Measurements from ENCODE around the gene EIF2B4. TPM values are rescaled to one million over a fixed set of nuclear protein-coding genes. Genes with fewer than 3 reads are reported as not detected.

EIF2B4 gene
- total and polyA plus RNA-seq, 2 donors = 30.5 to 56.0 TPM

GRCh38 chr2:27400348-27401135 lies 30.4 kb upstream of the EIF2B4 start:
- H3K27ac ChIP-seq (ENCODE audit: low read depth in 1 of 2, low read length in 1 of 2) = no peak overlapping the region
- 98% methylated on average over 2 of the region's 2 CpGs for WGBS
- H3K4me1 ChIP-seq (ENCODE audit: control insufficient read depth in 2 of 2, insufficient read depth in 2 of 2, low read length in 2 of 2) = no peaks in the 10 kb centered on the region
- H3K36me3 ChIP-seq (ENCODE audit: control insufficient read depth in 2 of 2, insufficient read depth in 2 of 2, low read length in 1 of 2) = peaks cover 7 to 15% of the 10 kb centered on the region in 2 donors
- no peak for DNase-seq (ENCODE audit: low read depth in 6 of 9, low spot score in 9 of 9)
- H3K4me3 ChIP-seq (ENCODE audit: low read length in 2 of 2) = no peak overlapping the region
- H3K9me3 ChIP-seq (ENCODE audit: control insufficient read depth in 2 of 2, insufficient read depth in 1 of 2, low read length in 1 of 2) = no peaks in the 10 kb centered on the region
- no peaks in the 10 kb centered on the region for H3K27me3 ChIP-seq (ENCODE audit: control insufficient read depth in 2 of 2, insufficient read depth in 1 of 2, low read length in 1 of 2)

GRCh38 chr2:27398962-27399361 lies 28.8 kb upstream of the EIF2B4 start:
- H3K9me3 ChIP-seq (ENCODE audit: control insufficient read depth in 2 of 2, insufficient read depth in 1 of 2, low read length in 1 of 2) = no peaks in the 10 kb centered on the region
- H3K27me3 ChIP-seq (ENCODE audit: control insufficient read depth in 2 of 2, insufficient read depth in 1 of 2, low read length in 1 of 2) = no peaks in the 10 kb centered on the region
- H3K4me1 ChIP-seq (ENCODE audit: control insufficient read depth in 2 of 2, insufficient read depth in 2 of 2, low read length in 2 of 2) = no peaks in the 10 kb centered on the region
- H3K4me3 ChIP-seq (ENCODE audit: low read length in 2 of 2) = no peak overlapping the region
- no peak overlapping the region for H3K27ac ChIP-seq (ENCODE audit: low read depth in 1 of 2, low read length in 1 of 2)
- no peak for DNase-seq (ENCODE audit: low read depth in 6 of 9, low spot score in 9 of 9)
- WGBS = 98% methylated on average over 5 of the region's 5 CpGs
- H3K36me3 ChIP-seq (ENCODE audit: control insufficient read depth in 2 of 2, insufficient read depth in 2 of 2, low read length in 1 of 2) = peaks cover 4 to 10% of the 10 kb centered on the region in 2 donors

- no peak overlapping the region for H3K4me3 ChIP-seq (ENCODE audit: low read length in 2 of 2)
- no peaks in the 10 kb centered on the region for H3K4me1 ChIP-seq (ENCODE audit: control insufficient read depth in 2 of 2, insufficient read depth in 2 of 2, low read length in 2 of 2)
- peaks cover 5 to 12% of the 10 kb centered on the region in 2 donors for H3K36me3 ChIP-seq (ENCODE audit: control insufficient read depth in 2 of 2, insufficient read depth in 2 of 2, low read length in 1 of 2)
- no peak overlapping the region for H3K27ac ChIP-seq (ENCODE audit: low read depth in 1 of 2, low read length in 1 of 2)
- 98% methylated on average over 33 of the region's 33 CpGs for WGBS
- H3K9me3 ChIP-seq (ENCODE audit: control insufficient read depth in 2 of 2, insufficient read depth in 1 of 2, low read length in 1 of 2) = no peaks in the 10 kb centered on the region
- no peak for DNase-seq (ENCODE audit: low read depth in 6 of 9, low spot score in 9 of 9)
- H3K27me3 ChIP-seq (ENCODE audit: control insufficient read depth in 2 of 2, insufficient read depth in 1 of 2, low read length in 1 of 2) = no peaks in the 10 kb centered on the region
These were observed 23.1 kb upstream of the EIF2B4 start for GRCh38 chr2:27393225-27393624.

- WGBS = 88% methylated on average over 9 of the region's 9 CpGs
- Histone ChIP-seq H3K4me1 (ENCODE audit: control insufficient read depth in 2 of 2, insufficient read depth in 2 of 2, low read length in 2 of 2) (no peaks in the 10 kb centered on the region), H3K4me3 (ENCODE audit: low read length in 2 of 2) (no peak overlapping the region), H3K27ac (ENCODE audit: low read depth in 1 of 2, low read length in 1 of 2) (peak overlapping the region in 1 of 2 donors; percentile 18), H3K36me3 (ENCODE audit: control insufficient read depth in 2 of 2, insufficient read depth in 2 of 2, low read length in 1 of 2) (peaks cover 6 to 21% of the 10 kb centered on the region in 2 donors), H3K27me3 (ENCODE audit: control insufficient read depth in 2 of 2, insufficient read depth in 1 of 2, low read length in 1 of 2) (no peaks in the 10 kb centered on the region), H3K9me3 (ENCODE audit: control insufficient read depth in 2 of 2, insufficient read depth in 1 of 2, low read length in 1 of 2) (no peaks in the 10 kb centered on the region)
- peak in 1 of 9 donors; percentile 57 for DNase-seq (ENCODE audit: low read depth in 6 of 9, low spot score in 9 of 9)
These were observed 20.9 kb upstream of the EIF2B4 start for GRCh38 chr2:27390822-27391679.

GRCh38 chr2:27381577-27382181 lies 11.5 kb upstream of the EIF2B4 start:
- peaks cover 47 to 69% of the 10 kb centered on the region in 2 donors for H3K36me3 ChIP-seq (ENCODE audit: control insufficient read depth in 2 of 2, insufficient read depth in 2 of 2, low read length in 1 of 2)
- H3K4me1 ChIP-seq (ENCODE audit: control insufficient read depth in 2 of 2, insufficient read depth in 2 of 2, low read length in 2 of 2) = peaks cover 9 to 12% of the 10 kb centered on the region in 2 donors
- no peak for DNase-seq (ENCODE audit: low read depth in 6 of 9, low spot score in 9 of 9)
- no peak overlapping the region for H3K4me3 ChIP-seq (ENCODE audit: low read length in 2 of 2)
- WGBS = 97% methylated on average over 10 of the region's 10 CpGs
- no peaks in the 10 kb centered on the region for H3K9me3 ChIP-seq (ENCODE audit: control insufficient read depth in 2 of 2, insufficient read depth in 1 of 2, low read length in 1 of 2)
- no peak overlapping the region for H3K27ac ChIP-seq (ENCODE audit: low read depth in 1 of 2, low read length in 1 of 2)
- no peaks in the 10 kb centered on the region for H3K27me3 ChIP-seq (ENCODE audit: control insufficient read depth in 2 of 2, insufficient read depth in 1 of 2, low read length in 1 of 2)

- Histone ChIP-seq H3K27me3 (ENCODE audit: control insufficient read depth in 2 of 2, insufficient read depth in 1 of 2, low read length in 1 of 2) (no peaks in the 10 kb centered on the region), H3K4me3 (ENCODE audit: low read length in 2 of 2) (peak within 1 kb of the TSS; percentile 54 to 80), H3K9me3 (ENCODE audit: control insufficient read depth in 2 of 2, insufficient read depth in 1 of 2, low read length in 1 of 2) (no peaks in the 10 kb centered on the region), H3K27ac (ENCODE audit: low read depth in 1 of 2, low read length in 1 of 2) (peak within 1 kb of the TSS; percentile 66 to 75), H3K4me1 (ENCODE audit: control insufficient read depth in 2 of 2, insufficient read depth in 2 of 2, low read length in 2 of 2) (peaks cover 9 to 12% of the 10 kb centered on the region in 2 donors), H3K36me3 (ENCODE audit: control insufficient read depth in 2 of 2, insufficient read depth in 2 of 2, low read length in 1 of 2) (peaks cover 52 to 71% of the 10 kb centered on the region in 2 donors)
- WGBS = 27% methylated on average over 67 of the region's 67 CpGs
- peak; percentile 63 to 93 (median 80) for DNase-seq (ENCODE audit: low read depth in 6 of 9, low spot score in 9 of 9)
These were observed 10.7 kb upstream of the EIF2B4 start, which contains the start of gene ZNF513 for GRCh38 chr2:27380626-27381545. Gene ZNF513 (minus strand): TSS chr2:27380734. CDS start chr2:27380526, 208 bp downstream.

GRCh38 chr2:27379836-27380625 lies 9.9 kb upstream of the EIF2B4 start:
- Histone ChIP-seq H3K4me3 (ENCODE audit: low read length in 2 of 2) (peak overlapping the region; percentile 54 to 80), H3K27me3 (ENCODE audit: control insufficient read depth in 2 of 2, insufficient read depth in 1 of 2, low read length in 1 of 2) (no peaks in the 10 kb centered on the region), H3K9me3 (ENCODE audit: control insufficient read depth in 2 of 2, insufficient read depth in 1 of 2, low read length in 1 of 2) (no peaks in the 10 kb centered on the region), H3K36me3 (ENCODE audit: control insufficient read depth in 2 of 2, insufficient read depth in 2 of 2, low read length in 1 of 2) (peaks cover 56 to 71% of the 10 kb centered on the region in 2 donors), H3K27ac (ENCODE audit: low read depth in 1 of 2, low read length in 1 of 2) (peak overlapping the region; percentile 66 to 75), H3K4me1 (ENCODE audit: control insufficient read depth in 2 of 2, insufficient read depth in 2 of 2, low read length in 2 of 2) (peaks cover 9 to 12% of the 10 kb centered on the region in 2 donors)
- peak in 3 of 9 donors; percentile 31 to 52 (median 34) for DNase-seq (ENCODE audit: low read depth in 6 of 9, low spot score in 9 of 9)
- WGBS = 1% methylated on average over 35 of the region's 35 CpGs

All from thymus (tissue), 11 donors.